Smooth muscle cell (in vitro differentiated cells): ENCODE data around the gene CEBPB. TPM values are rescaled to one million over a fixed set of nuclear protein-coding genes. Genes with fewer than 3 reads are reported as not detected.

ENCODE experiments used
- DNase-seq: peaks from one replicate; lab custom pipeline; 2025; ENCODE audit not compliant: unreplicated experiment; lab: John Stamatoyannopoulos, UW
- H2AFZ ChIP-seq: fragments of 200-600 bp; sonication (generic); 2 replicates; pipeline ENCODE4 v1.6.0; 2016; ENCODE audit warnings: antibody characterized with exemption, low read depth, mild to moderate bottlenecking
- H3F3A ChIP-seq: fragments of 200-600 bp; sonication (generic); 2 replicates; pipeline ENCODE4 v1.6.0; 2017; ENCODE audit warnings: antibody characterized with exemption, low read depth
- H3K27ac ChIP-seq: fragments of 200-600 bp; sonication (generic); 2 replicates; pipeline ENCODE4 v1.5.1; 2016; ENCODE audit warnings: low read depth, mild to moderate bottlenecking
- H3K27me3 ChIP-seq: fragments of 200-600 bp; sonication (generic); 2 replicates; pipeline ENCODE4 v1.6.1; 2016; ENCODE audit warnings: low read depth, mild to moderate bottlenecking
- H3K36me3 ChIP-seq: fragments of 200-600 bp; sonication (generic); 2 replicates; pipeline ENCODE4 v1.5.1; 2016; ENCODE audit warnings: low read depth
- H3K4me1 ChIP-seq: fragments of 200-600 bp; sonication (generic); 2 replicates; pipeline ENCODE4 v1.5.1; 2016; ENCODE audit warnings: low read depth
- H3K4me2 ChIP-seq: fragments of 200-600 bp; sonication (generic); 2 replicates; pipeline ENCODE4 v1.6.0; 2016; ENCODE audit warnings: mild to moderate bottlenecking
- H3K4me3 ChIP-seq: fragments of 200-600 bp; sonication (generic); 2 replicates; pipeline ENCODE4 v1.5.1; 2016; ENCODE audit warnings: mild to moderate bottlenecking
- H3K79me2 ChIP-seq: fragments of 200-600 bp; sonication (generic); 2 replicates; pipeline ENCODE4 v1.6.0; 2016; ENCODE audit warnings: low read depth, mild to moderate bottlenecking
- H3K9ac ChIP-seq: fragments of 200-600 bp; sonication (generic); 2 replicates; pipeline ENCODE4 v1.6.0; 2016; ENCODE audit warnings: low read depth
- H3K9me3 ChIP-seq: fragments of 200-600 bp; sonication (generic); replicated peaks from 2 replicates; pipeline ENCODE4 v1.5.1; 2016; ENCODE audit warnings: low read depth
- H4K20me1 ChIP-seq: fragments of 200-600 bp; sonication (generic); 2 replicates; pipeline ENCODE4 v1.6.0; 2016; ENCODE audit warnings: low read depth
- WGBS: methylation state at CpG from one replicate; pipeline ENCODE4 v1.1.7; 2016; ENCODE audit warnings: low lambda C conversion rate; 5-methylcytosine and 5-hydroxymethylcytosine counted together
- polyA plus RNA-seq: library from polyadenylated mRNA; unstranded; fragments of >200 nt; fragmentation: Nextera tagmentation; extraction: Ambion mirVana; gene quantifications from 2 replicates; pipeline ENCODE4 v1.2.1, GENCODE V29; 2016
- total RNA-seq: library from RNA; depleted of rRNA; stranded (reverse); fragments of >200 nt; gene quantifications from 2 replicates; pipeline ENCODE4 v1.2.3, GENCODE V29; 2014
- TF ChIP-seq, protein P1 (sequence below): fragments of 200-600 bp; sonication (generic); IDR thresholded peaks from 2 replicates; pipeline ENCODE4 v1.5.1; 2017; ENCODE audit warnings: borderline replicate concordance, mild to moderate bottlenecking, antibody characterized with exemption; ENCODE audit not compliant: insufficient read depth, poor library complexity, severe bottlenecking

Gene CEBPB
- total and polyA plus RNA-seq, 2 experiments from 2014 or later, result 38.0 to 117 TPM

DNA sequence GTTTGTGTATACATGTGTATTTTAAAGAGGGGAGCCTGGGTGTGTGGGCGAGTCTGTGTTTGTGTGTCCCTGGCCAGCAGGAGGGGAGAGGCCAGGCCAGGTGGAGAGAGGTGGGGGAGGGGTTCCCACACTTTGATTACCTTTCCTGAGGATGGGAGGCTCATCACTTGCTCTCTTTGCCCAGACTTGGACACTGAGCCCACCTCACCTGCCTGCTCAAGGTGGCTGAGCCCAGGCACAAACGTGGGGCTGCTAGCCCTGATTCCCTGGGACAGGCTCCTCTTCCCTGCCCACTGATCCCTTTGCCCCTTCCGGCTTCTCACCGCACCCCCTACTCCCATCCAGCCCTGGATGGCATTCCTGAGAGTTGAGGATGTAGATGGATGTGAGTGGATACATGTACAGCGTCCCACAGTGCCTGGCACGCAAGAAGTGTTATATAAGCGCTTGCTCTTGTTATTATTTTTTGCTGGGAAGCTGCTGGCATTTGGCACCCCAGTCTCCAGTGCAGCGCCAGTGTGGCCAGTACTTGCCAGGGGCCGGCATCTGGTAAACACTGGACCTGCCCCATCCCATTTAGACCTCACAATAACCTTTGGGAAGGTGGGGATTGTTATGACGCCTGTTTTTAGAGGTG lies 2.7 kb downstream of the CEBPB start:
- no peak for DNase-seq
- TF ChIP-seq, protein P1, sequence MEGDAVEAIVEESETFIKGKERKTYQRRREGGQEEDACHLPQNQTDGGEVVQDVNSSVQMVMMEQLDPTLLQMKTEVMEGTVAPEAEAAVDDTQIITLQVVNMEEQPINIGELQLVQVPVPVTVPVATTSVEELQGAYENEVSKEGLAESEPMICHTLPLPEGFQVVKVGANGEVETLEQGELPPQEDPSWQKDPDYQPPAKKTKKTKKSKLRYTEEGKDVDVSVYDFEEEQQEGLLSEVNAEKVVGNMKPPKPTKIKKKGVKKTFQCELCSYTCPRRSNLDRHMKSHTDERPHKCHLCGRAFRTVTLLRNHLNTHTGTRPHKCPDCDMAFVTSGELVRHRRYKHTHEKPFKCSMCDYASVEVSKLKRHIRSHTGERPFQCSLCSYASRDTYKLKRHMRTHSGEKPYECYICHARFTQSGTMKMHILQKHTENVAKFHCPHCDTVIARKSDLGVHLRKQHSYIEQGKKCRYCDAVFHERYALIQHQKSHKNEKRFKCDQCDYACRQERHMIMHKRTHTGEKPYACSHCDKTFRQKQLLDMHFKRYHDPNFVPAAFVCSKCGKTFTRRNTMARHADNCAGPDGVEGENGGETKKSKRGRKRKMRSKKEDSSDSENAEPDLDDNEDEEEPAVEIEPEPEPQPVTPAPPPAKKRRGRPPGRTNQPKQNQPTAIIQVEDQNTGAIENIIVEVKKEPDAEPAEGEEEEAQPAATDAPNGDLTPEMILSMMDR, result no peak
- Histone ChIP-seq H3K9me3 (no peaks in the 10 kb centered on the region), H2AFZ (no peak overlapping the region), H3K4me1 (peaks cover 24% of the 10 kb centered on the region), H4K20me1 (peaks cover 44% of the 10 kb centered on the region), H3F3A (peaks cover 17% of the 10 kb centered on the region), H3K9ac (peak overlapping the region; percentile 99), H3K27ac (peak overlapping the region; percentile 100), H3K36me3 (no peaks in the 10 kb centered on the region), H3K27me3 (no peaks in the 10 kb centered on the region), H3K4me2 (peak overlapping the region; percentile 98), H3K4me3 (peak overlapping the region; percentile 95), H3K79me2 (peaks cover 31% of the 10 kb centered on the region)
- WGBS, result 63% methylated on average over 10 of the region's 10 CpGs

DNA sequence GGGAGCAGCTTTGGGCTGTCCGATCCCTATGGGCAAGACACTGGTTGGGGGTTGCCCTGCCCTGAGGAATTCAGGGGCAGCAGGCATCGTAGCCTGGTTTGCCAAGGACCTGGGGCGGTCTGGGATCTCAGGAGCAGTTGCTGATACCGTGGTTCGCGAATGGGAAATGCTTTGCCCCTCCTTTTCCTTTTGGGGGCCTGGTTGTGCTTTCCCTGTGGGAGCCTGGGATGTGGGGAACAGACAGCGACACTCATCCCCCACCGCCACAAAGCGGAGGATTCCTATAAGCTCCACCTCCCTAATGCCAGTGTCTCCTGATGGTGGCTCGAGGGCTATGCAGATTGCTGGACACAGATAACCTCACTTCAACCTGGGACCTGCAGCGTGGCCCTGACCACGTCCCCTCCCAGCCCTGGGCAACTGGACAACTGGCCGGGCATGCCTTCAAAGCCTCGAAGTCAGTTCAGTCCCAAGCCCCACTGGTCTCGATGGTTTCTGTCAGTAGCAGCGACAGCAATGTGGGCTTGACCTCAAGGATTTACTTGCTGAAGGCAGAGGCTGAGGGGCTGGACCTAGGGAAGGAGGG lies 3.3 kb downstream of the CEBPB start:
- peaks cover 24% of the 10 kb centered on the region for H3K4me1 ChIP-seq
- H3F3A ChIP-seq, result peaks cover 16% of the 10 kb centered on the region
- no peaks in the 10 kb centered on the region for H3K9me3 ChIP-seq
- peak overlapping the region; percentile 95 for H3K4me3 ChIP-seq
- DNase-seq, result no peak
- H4K20me1 ChIP-seq, result peaks cover 44% of the 10 kb centered on the region
- H3K27me3 ChIP-seq, result no peaks in the 10 kb centered on the region
- H3K9ac ChIP-seq, result peak overlapping the region; percentile 99
- peaks cover 31% of the 10 kb centered on the region for H3K79me2 ChIP-seq
- 36% methylated on average over 16 of the region's 16 CpGs for WGBS
- H3K36me3 ChIP-seq, result no peaks in the 10 kb centered on the region
- H3K4me2 ChIP-seq, result peak overlapping the region; percentile 98
- H2AFZ ChIP-seq, result no peak overlapping the region
- TF ChIP-seq, protein P1, result no peak
- peak overlapping the region; percentile 100 for H3K27ac ChIP-seq

DNA sequence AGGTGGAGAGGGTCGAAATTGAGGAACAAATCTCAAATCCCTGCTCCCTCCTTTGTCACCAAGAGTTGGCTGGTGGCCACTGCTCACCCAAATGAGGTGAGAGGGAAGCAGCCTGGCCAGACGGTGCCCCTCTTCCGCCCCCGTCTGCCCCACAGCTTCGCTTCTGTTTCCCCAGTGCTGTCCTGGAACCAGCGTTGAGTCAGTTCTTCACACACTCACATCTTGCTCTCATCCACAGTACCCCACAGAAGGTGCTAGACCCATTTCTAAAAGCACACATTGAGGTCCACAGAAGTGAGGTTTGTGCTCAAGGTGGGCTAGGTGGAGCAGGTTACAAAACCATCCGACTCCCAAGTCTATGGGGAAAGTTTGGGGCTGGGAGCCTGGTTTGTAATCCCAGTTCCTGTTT lies 3.8 kb downstream of the CEBPB start:
- no peak overlapping the region for H3K4me3 ChIP-seq
- 64% methylated on average over 7 of the region's 7 CpGs for WGBS
- peaks cover 24% of the 10 kb centered on the region for H3K4me1 ChIP-seq
- H3K27me3 ChIP-seq, result no peaks in the 10 kb centered on the region
- no peaks in the 10 kb centered on the region for H3K9me3 ChIP-seq
- peaks cover 44% of the 10 kb centered on the region for H4K20me1 ChIP-seq
- peak overlapping the region; percentile 100 for H3K27ac ChIP-seq
- peaks cover 16% of the 10 kb centered on the region for H3F3A ChIP-seq
- peaks cover 31% of the 10 kb centered on the region for H3K79me2 ChIP-seq
- no peaks in the 10 kb centered on the region for H3K36me3 ChIP-seq
- peak overlapping the region; percentile 98 for H3K4me2 ChIP-seq
- TF ChIP-seq, protein P1, result no peak
- DNase-seq, result no peak
- no peak overlapping the region for H2AFZ ChIP-seq
- H3K9ac ChIP-seq, result no peak overlapping the region
